ENCODE data around the gene PSTPIP2. TPM values are rescaled to one million over a fixed set of nuclear protein-coding genes. Genes with fewer than 3 reads are reported as not detected.

PSTPIP2 gene
- total RNA-seq, 1 donor from 2014 or later, result 9.8 TPM

DNA sequence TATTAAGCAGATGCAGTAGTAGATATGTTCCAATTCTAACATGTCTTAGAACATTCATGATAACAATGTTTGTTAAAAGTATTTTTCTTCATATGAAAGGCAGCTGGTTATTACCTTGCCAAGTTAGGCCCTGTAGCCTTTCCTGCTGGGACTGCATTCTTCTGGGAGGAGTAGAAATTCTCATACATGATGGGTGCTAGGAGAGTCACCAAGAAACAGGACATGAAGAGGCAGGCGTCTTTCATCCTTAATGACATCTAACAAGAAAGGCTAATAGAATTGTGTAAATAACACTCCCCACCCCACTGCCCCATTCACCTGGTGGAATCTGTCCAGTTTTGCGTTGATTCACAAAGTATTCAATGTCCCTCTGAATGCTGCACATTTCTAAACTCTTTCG lies 80.3 kb downstream of the PSTPIP2 start:
- no peaks in the 10 kb centered on the region for H3K27me3 ChIP-seq
- H3K4me3 ChIP-seq, result no peak overlapping the region
- DNase-seq (no peak), ATAC-seq (no peak)
- H3K4me1 ChIP-seq, result no peaks in the 10 kb centered on the region
- H3K36me3 ChIP-seq, result peaks cover 14% of the 10 kb centered on the region
- H3K9me3 ChIP-seq, result no peaks in the 10 kb centered on the region
- no peak for TF ChIP-seq CTCF (IDR thresholded peaks at IDR 0.05)
- no peak overlapping the region for H3K27ac ChIP-seq
- intact Hi-C loops (cut with DNase I), result no loop called here

- Histone ChIP-seq H3K4me1 (no peaks in the 10 kb centered on the region), H3K27ac (no peak overlapping the region), H3K36me3 (peaks cover 8% of the 10 kb centered on the region), H3K4me3 (no peak overlapping the region), H3K27me3 (no peaks in the 10 kb centered on the region), H3K9me3 (no peaks in the 10 kb centered on the region)
- no peak for DNase-seq
- no peak for ATAC-seq
- TF ChIP-seq CTCF (IDR thresholded peaks at IDR 0.05), result no peak
- intact Hi-C loops (cut with DNase I), result no loop called here
Observed at GRCh38 chr18:45984546-45985235, 87.4 kb downstream of the PSTPIP2 start.

DNA sequence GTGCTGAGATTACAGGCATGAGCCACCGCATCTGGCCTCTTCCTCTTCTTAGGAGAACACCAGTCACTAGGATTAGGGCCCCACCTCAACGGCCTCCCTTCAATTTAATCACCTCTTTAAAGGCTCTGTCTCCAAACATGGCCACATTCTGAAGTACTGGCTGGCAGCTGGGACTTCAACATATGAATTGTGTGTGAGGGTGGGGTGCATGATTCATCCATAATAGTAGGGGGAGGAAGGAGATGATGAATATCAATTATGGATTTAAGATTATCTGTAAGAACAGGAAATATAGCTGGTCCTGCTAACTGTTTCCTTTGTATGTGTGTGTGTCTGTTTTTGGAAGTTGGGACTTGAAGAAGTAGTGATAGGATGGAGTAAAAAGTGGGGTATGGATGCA lies 90.2 kb downstream of the PSTPIP2 start:
- DNase-seq, result no peak
- no peaks in the 10 kb centered on the region for H3K9me3 ChIP-seq
- no peaks in the 10 kb centered on the region for H3K36me3 ChIP-seq
- ATAC-seq, result no peak
- TF ChIP-seq CTCF (IDR thresholded peaks at IDR 0.05), result no peak
- H3K27ac ChIP-seq, result no peak overlapping the region
- no peaks in the 10 kb centered on the region for H3K4me1 ChIP-seq
- H3K27me3 ChIP-seq, result no peaks in the 10 kb centered on the region
- intact Hi-C loops (cut with DNase I), result no loop called here
- H3K4me3 ChIP-seq, result no peak overlapping the region

DNA sequence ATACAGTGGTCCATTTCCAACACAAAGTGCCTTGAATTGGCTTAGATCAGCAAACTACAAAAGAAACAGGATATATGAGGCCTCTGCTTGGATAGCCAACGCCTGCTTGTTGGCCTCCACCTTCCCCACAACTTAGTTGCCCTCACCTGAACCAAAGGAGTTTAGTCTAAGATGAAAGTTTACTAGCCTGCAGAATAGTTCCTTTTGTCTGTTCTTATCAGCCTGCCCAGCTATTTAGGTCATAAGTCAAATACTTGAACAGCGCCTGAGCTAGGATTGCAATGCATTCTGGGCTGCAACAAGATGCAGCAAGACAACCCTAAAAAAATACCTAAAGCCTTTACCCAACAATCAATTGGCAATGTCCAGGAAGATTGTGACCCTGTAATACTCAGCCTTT lies 91.8 kb downstream of the PSTPIP2 start:
- no peaks in the 10 kb centered on the region for H3K36me3 ChIP-seq
- no peaks in the 10 kb centered on the region for H3K4me1 ChIP-seq
- ATAC-seq, result no peak
- H3K27me3 ChIP-seq, result no peaks in the 10 kb centered on the region
- H3K9me3 ChIP-seq, result no peaks in the 10 kb centered on the region
- DNase-seq, result no peak
- no peak overlapping the region for H3K4me3 ChIP-seq
- intact Hi-C loops (cut with DNase I), result no loop called here
- H3K27ac ChIP-seq, result no peak overlapping the region
- no peak for TF ChIP-seq CTCF (IDR thresholded peaks at IDR 0.05)

- Histone ChIP-seq H3K4me3 (no peak overlapping the region), H3K36me3 (no peaks in the 10 kb centered on the region), H3K27ac (no peak overlapping the region), H3K9me3 (no peaks in the 10 kb centered on the region), H3K27me3 (no peaks in the 10 kb centered on the region), H3K4me1 (no peaks in the 10 kb centered on the region)
- DNase-seq (no peak), ATAC-seq (peak; percentile 42)
- TF ChIP-seq CTCF (IDR thresholded peaks at IDR 0.05), result no peak
- intact Hi-C loops (cut with DNase I), result no loop called here
Observed at GRCh38 chr18:45978084-45978483, 94.0 kb downstream of the PSTPIP2 start.

DNA sequence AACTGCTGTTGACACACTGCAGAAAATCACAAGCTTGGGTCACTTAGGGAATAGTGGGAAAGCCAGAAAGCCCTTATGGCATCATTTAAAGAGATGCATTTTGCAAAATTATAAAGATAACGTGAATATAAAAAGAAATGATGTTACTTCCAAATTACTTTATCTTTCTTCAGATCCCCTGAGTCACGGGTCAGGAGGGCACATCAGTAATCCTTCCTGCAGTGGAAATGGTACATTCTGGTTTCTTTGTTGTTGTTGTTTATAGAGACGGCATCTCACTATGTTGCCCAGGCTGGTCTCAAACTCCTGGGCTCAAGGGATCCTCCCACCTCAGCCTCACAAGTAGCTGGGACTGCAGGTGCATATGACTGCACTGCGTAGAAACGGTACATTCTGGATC lies 95.1 kb downstream of the PSTPIP2 start:
- intact Hi-C loops (cut with DNase I), result no loop called here
- Histone ChIP-seq H3K27ac (no peak overlapping the region), H3K27me3 (no peaks in the 10 kb centered on the region), H3K9me3 (no peaks in the 10 kb centered on the region), H3K4me3 (no peak overlapping the region), H3K4me1 (no peaks in the 10 kb centered on the region), H3K36me3 (no peaks in the 10 kb centered on the region)
- no peak for TF ChIP-seq CTCF (IDR thresholded peaks at IDR 0.05)
- DNase-seq, result no peak
- ATAC-seq, result no peak
